ENCODE data around the gene CDK6.

Gene CDK6

GRCh38 chr7:92658671-92659070, 177.7 kb downstream of the CDK6 start:
- no peaks in the 10 kb centered on the region for H3K4me1 ChIP-seq (ENCODE audit: insufficient read depth, low read length, severe bottlenecking)
- no peak overlapping the region for H3K9ac ChIP-seq (ENCODE audit: low read length)
- H3K9me3 ChIP-seq (ENCODE audit: low read length), result no peaks in the 10 kb centered on the region
- no peaks in the 10 kb centered on the region for H3K79me2 ChIP-seq (ENCODE audit: insufficient read depth, low read length)
- no peaks in the 10 kb centered on the region for H4K20me1 ChIP-seq (ENCODE audit: insufficient read depth, low read length)
- no peaks in the 10 kb centered on the region for H3K9me2 ChIP-seq (ENCODE audit: low read depth, low read length)
- no peaks in the 10 kb centered on the region for H3F3A ChIP-seq (ENCODE audit: insufficient read depth, low read length)
- H3K27ac ChIP-seq (ENCODE audit: low read depth, low read length, poor library complexity, severe bottlenecking), result no peak overlapping the region
- H3K4me3 ChIP-seq (ENCODE audit: low read depth, low read length, poor library complexity, severe bottlenecking), result no peak overlapping the region
- TF ChIP-seq CTCF (IDR thresholded peaks at IDR 0.05; ENCODE audit: low read length) (no peak), EZH2 (IDR thresholded peaks at IDR 0.05; ENCODE audit: borderline replicate concordance, low read length) (no peak)
- no peak overlapping the region for H2AFZ ChIP-seq (ENCODE audit: low read length)
- peaks cover 20% of the 10 kb centered on the region; the same call in 1 of the 2 replicates for H3K36me3 ChIP-seq (ENCODE audit: insufficient read depth, low read length)
- H3K4me2 ChIP-seq (ENCODE audit: low read length), result no peak overlapping the region
- no peaks in the 10 kb centered on the region for H3K27me3 ChIP-seq (ENCODE audit: insufficient read depth, low read length)

- Histone ChIP-seq H3K79me2 (ENCODE audit: insufficient read depth, low read length) (no peaks in the 10 kb centered on the region), H3K4me1 (ENCODE audit: insufficient read depth, low read length, severe bottlenecking) (no peaks in the 10 kb centered on the region), H3K27me3 (ENCODE audit: insufficient read depth, low read length) (no peaks in the 10 kb centered on the region)
These were observed 179.0 kb downstream of the CDK6 start for GRCh38 chr7:92657391-92657790.

GRCh38 chr7:92656121-92656520, 180.3 kb downstream of the CDK6 start:
- H3K79me2 ChIP-seq (ENCODE audit: insufficient read depth, low read length), result no peaks in the 10 kb centered on the region
- no peak overlapping the region for H3K27ac ChIP-seq (ENCODE audit: low read depth, low read length, poor library complexity, severe bottlenecking)
- no peak for TF ChIP-seq EZH2 (IDR thresholded peaks at IDR 0.05; ENCODE audit: borderline replicate concordance, low read length)
- no peak for TF ChIP-seq CTCF (IDR thresholded peaks at IDR 0.05; ENCODE audit: low read length)
- no peaks in the 10 kb centered on the region for H4K20me1 ChIP-seq (ENCODE audit: insufficient read depth, low read length)
- no peaks in the 10 kb centered on the region for H3K27me3 ChIP-seq (ENCODE audit: insufficient read depth, low read length)
- H3K4me3 ChIP-seq (ENCODE audit: low read depth, low read length, poor library complexity, severe bottlenecking), result no peak overlapping the region
- no peak overlapping the region for H2AFZ ChIP-seq (ENCODE audit: low read length)
- H3F3A ChIP-seq (ENCODE audit: insufficient read depth, low read length), result no peaks in the 10 kb centered on the region
- H3K9me3 ChIP-seq (ENCODE audit: low read length), result no peaks in the 10 kb centered on the region
- H3K4me2 ChIP-seq (ENCODE audit: low read length), result no peak overlapping the region
- no peaks in the 10 kb centered on the region for H3K4me1 ChIP-seq (ENCODE audit: insufficient read depth, low read length, severe bottlenecking)
- H3K9ac ChIP-seq (ENCODE audit: low read length), result no peak overlapping the region
- H3K9me2 ChIP-seq (ENCODE audit: low read depth, low read length), result no peaks in the 10 kb centered on the region
- H3K36me3 ChIP-seq (ENCODE audit: insufficient read depth, low read length), result peaks cover 18% of the 10 kb centered on the region; the same call in 1 of the 2 replicates

More at GRCh38 chr7:92657391-92657790, 179.0 kb downstream of the CDK6 start:
- Histone ChIP-seq H3K9me2 (ENCODE audit: low read depth, low read length) (no peaks in the 10 kb centered on the region), H2AFZ (ENCODE audit: low read length) (no peak overlapping the region), H3K4me3 (ENCODE audit: low read depth, low read length, poor library complexity, severe bottlenecking) (no peak overlapping the region), H3F3A (ENCODE audit: insufficient read depth, low read length) (no peaks in the 10 kb centered on the region), H3K9ac (ENCODE audit: low read length) (no peak overlapping the region), H3K36me3 (ENCODE audit: insufficient read depth, low read length) (peaks cover 20% of the 10 kb centered on the region; the same call in 1 of the 2 replicates), H3K9me3 (ENCODE audit: low read length) (no peaks in the 10 kb centered on the region), H3K27ac (ENCODE audit: low read depth, low read length, poor library complexity, severe bottlenecking) (no peak overlapping the region), H3K4me2 (ENCODE audit: low read length) (no peak overlapping the region), H4K20me1 (ENCODE audit: insufficient read depth, low read length) (no peaks in the 10 kb centered on the region)
- TF ChIP-seq CTCF (IDR thresholded peaks at IDR 0.05; ENCODE audit: low read length), result no peak
- TF ChIP-seq EZH2 (IDR thresholded peaks at IDR 0.05; ENCODE audit: borderline replicate concordance, low read length), result no peak

All from OCI-LY1 (cell line).